ENCODE measurements around the gene PPIL6. TPM values are rescaled to one million over a fixed set of nuclear protein-coding genes. Genes with fewer than 3 reads are reported as not detected.

The PPIL6 gene
- total and polyA plus RNA-seq, 2 donors (not counting 1 experiment from before 2014, with no cell fraction given), result 0.85 to 1.8 TPM

DNA sequence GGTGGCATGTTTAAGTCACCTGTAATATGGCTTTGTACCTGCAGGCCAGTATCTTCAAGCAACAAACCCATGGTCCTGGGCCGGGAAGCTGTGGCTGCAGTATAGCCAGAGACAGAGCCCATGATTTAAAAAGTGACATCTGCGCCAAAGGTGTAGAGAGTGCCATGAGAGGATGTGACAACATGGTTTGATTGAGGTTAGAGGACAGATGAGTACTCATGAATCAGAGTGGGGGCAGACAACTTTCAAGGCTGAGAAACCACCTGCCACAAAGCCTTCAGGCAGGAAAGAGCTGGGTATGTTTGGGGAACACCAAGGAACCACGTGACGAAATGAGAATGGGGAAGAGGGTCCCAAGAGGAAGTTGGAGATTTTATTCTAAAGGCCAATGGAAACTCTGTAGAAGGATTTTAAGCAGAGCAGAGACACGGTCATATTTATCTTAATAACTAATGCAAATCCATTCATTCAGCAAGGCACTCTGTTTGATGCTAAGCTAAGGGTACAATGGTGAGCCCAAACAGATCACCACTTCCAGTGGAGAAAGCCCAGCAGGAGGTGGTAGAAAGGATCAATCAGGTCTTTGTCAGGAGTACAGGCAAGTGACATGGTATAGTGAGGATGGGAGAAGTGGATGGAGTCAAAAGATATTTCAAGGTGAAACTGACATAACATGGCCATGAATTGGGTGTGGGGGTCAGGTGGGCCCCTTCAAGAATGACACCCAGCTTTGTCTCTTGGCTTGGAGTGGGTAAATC, 18.5 kb upstream of the PPIL6 start:
- TF ChIP-seq EZH2 (IDR thresholded peaks at IDR 0.05; ENCODE audit: borderline replicate concordance, insufficient read depth, low read depth, low read length, poor library complexity, severe bottlenecking), result no peak
- TF ChIP-seq, protein P1, sequence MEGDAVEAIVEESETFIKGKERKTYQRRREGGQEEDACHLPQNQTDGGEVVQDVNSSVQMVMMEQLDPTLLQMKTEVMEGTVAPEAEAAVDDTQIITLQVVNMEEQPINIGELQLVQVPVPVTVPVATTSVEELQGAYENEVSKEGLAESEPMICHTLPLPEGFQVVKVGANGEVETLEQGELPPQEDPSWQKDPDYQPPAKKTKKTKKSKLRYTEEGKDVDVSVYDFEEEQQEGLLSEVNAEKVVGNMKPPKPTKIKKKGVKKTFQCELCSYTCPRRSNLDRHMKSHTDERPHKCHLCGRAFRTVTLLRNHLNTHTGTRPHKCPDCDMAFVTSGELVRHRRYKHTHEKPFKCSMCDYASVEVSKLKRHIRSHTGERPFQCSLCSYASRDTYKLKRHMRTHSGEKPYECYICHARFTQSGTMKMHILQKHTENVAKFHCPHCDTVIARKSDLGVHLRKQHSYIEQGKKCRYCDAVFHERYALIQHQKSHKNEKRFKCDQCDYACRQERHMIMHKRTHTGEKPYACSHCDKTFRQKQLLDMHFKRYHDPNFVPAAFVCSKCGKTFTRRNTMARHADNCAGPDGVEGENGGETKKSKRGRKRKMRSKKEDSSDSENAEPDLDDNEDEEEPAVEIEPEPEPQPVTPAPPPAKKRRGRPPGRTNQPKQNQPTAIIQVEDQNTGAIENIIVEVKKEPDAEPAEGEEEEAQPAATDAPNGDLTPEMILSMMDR (IDR thresholded peaks at IDR 0.05), result no peak
- Histone ChIP-seq H3K4me2 (replicated peaks; ENCODE audit: low read depth, low read length, poor library complexity, severe bottlenecking) (peak overlapping the region; percentile 95), H3K79me2 (ENCODE audit: control insufficient read depth, insufficient read depth, low read length) (peaks cover 15% of the 10 kb centered on the region), H4K20me1 (ENCODE audit: control insufficient read depth, insufficient read depth, low read length, poor library complexity, severe bottlenecking) (no peaks in the 10 kb centered on the region), H3K27ac (ENCODE audit: low read length in 2 of 2) (peak overlapping the region; percentile 76 to 98), H3K36me3 (replicated peaks in 1 of 2; ENCODE audit: control extremely low read depth in 1 of 2, control insufficient read depth in 1 of 2, extremely low read depth in 1 of 2, insufficient read depth in 2 of 2, low read length in 1 of 2) (peaks cover 0 to 20% of the 10 kb centered on the region in 2 experiments), H3K27me3 (replicated peaks in 1 of 4; ENCODE audit: control extremely low read depth in 1 of 4, control insufficient read depth in 3 of 4, insufficient read depth in 4 of 4, low read length in 3 of 4) (no peaks in the 10 kb centered on the region), H3K4me1 (ENCODE audit: control insufficient read depth in 2 of 2, insufficient read depth in 2 of 2, low read length in 2 of 2) (peaks cover 50% of the 10 kb centered on the region in 2 donors), H3K9ac (ENCODE audit: low read length) (no peak overlapping the region), H3K4me3 (ENCODE audit: control extremely low read depth in 1 of 5, extremely low read depth in 1 of 5, insufficient read depth in 1 of 5, low read depth in 2 of 5, low read length in 4 of 5) (no peak overlapping the region), H3K9me3 (ENCODE audit: control extremely low read depth in 1 of 3, control insufficient read depth in 2 of 3, insufficient read depth in 1 of 3, low read length in 2 of 3) (peaks cover 0 to 2% (median 0%) of the 10 kb centered on the region in 3 donors), H2AFZ (ENCODE audit: insufficient read depth, low read depth, low read length, poor library complexity, severe bottlenecking) (no peak overlapping the region)
- 0% methylated on average over 4 of the region's 5 CpGs for WGBS (ENCODE audit: insufficient coverage)
- POLR2A ChIA-PET, result interaction anchor here (0.6 to 1.0 kb wide), 5 partner anchors 20 to 83 kb away, joined by 3 to 8 read pairs (median 3); partner anchors contain the start of gene ZBTB24
- peak; percentile 86 for DNase-seq
- H3K4me3 Mint-ChIP-seq, result peak overlapping the region; percentile 18
- CTCF ChIA-PET, result interaction anchor here (1.3 to 6.4 kb wide), 4 partner anchors 11 to 21 kb away, joined by 3 to 42 read pairs (median 4); partner anchors contain the start of gene ZBTB24
- peak; percentile 3 for ATAC-seq (ENCODE audit: low read depth)
- H3K27ac Mint-ChIP-seq, result peak overlapping the region; percentile 83
- no peaks in the 10 kb centered on the region for H3K9me3 Mint-ChIP-seq (ENCODE audit: insufficient read depth)
- peaks cover 70% of the 10 kb centered on the region for H3K4me1 Mint-ChIP-seq
- intact Hi-C loops (cut with micrococcal nuclease), result loop anchor here (5.0 to 10.0 kb wide), 3 partner anchors 746 to 1416 kb away; partner anchors contain the start of genes AMD1 and CDK19
- no peaks in the 10 kb centered on the region for H3K27me3 Mint-ChIP-seq
